Measurements from ENCODE around the gene MOSMO.

MOSMO gene

DNA sequence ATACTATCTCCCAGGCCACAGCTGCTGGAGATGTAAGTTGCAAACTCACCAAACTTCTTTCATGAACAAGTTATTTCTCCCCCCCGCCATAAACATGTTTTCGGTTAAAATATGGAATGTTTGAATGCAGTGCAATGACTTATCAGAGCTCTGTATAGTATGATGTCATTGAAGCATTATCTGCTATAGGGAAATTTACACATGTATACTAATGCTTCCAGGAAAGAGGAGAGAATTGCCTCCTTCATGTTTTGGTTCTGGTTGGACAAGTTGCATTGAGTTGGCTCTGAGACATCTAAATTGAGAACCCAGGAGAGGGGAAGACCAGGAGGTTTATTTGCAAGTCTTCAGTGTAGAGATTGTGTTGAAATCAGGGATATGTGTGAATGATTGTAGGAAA is 34.0 kb upstream of the MOSMO start:
- no peak overlapping the region for H3K4me3 Mint-ChIP-seq
- no peaks in the 10 kb centered on the region for H3K27me3 Mint-ChIP-seq (ENCODE audit: low read depth)
- no peak for TF ChIP-seq CTCF (IDR thresholded peaks at IDR 0.05; ENCODE audit: unreplicated experiment in 3 of 3)
- H3K4me1 Mint-ChIP-seq, result no peaks in the 10 kb centered on the region
- peaks cover 42% of the 10 kb centered on the region for H3K36me3 Mint-ChIP-seq (ENCODE audit: low read depth)
- H3K9me3 Mint-ChIP-seq, result no peaks in the 10 kb centered on the region
- H3K27ac Mint-ChIP-seq, result no peak overlapping the region

GRCh38 chr16:21980032-21980431 is 27.9 kb upstream of the MOSMO start:
- H3K27ac Mint-ChIP-seq, result no peak overlapping the region
- TF ChIP-seq CTCF (IDR thresholded peaks at IDR 0.05; ENCODE audit: unreplicated experiment in 3 of 3), result no peak
- no peaks in the 10 kb centered on the region for H3K9me3 Mint-ChIP-seq
- peaks cover 71% of the 10 kb centered on the region for H3K36me3 Mint-ChIP-seq (ENCODE audit: low read depth)
- no peaks in the 10 kb centered on the region for H3K4me1 Mint-ChIP-seq
- no peaks in the 10 kb centered on the region for H3K27me3 Mint-ChIP-seq (ENCODE audit: low read depth)
- H3K4me3 Mint-ChIP-seq, result no peak overlapping the region

DNA sequence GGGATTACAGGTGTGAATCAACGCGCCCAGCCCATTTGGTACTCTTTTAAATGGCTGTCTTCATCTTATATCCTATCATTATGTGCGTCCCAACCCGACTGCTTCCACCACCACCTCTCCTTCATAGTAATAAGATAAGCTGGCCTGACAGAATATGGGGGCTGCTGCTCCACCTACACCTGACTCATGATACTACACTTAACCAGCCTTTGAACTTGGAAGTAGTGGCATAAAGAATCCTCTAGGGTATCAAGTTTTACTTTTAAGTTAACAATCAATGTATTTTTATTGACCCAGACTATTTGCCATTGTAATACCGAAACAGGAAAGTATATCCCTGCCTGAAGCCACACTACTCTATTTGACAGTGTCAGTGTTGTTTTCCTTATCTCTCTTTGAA is 25.8 kb upstream of the MOSMO start:
- Mint-ChIP-seq H3K9me3 (no peaks in the 10 kb centered on the region), H3K4me3 (no peak overlapping the region), H3K36me3 (ENCODE audit: low read depth) (peaks cover 80% of the 10 kb centered on the region), H3K4me1 (no peaks in the 10 kb centered on the region), H3K27ac (no peak overlapping the region), H3K27me3 (ENCODE audit: low read depth) (no peaks in the 10 kb centered on the region)
- TF ChIP-seq CTCF (IDR thresholded peaks at IDR 0.05; ENCODE audit: unreplicated experiment in 3 of 3), result no peak

GRCh38 chr16:21984062-21984461 is 23.8 kb upstream of the MOSMO start:
- no peaks in the 10 kb centered on the region for H3K27me3 Mint-ChIP-seq (ENCODE audit: low read depth)
- H3K9me3 Mint-ChIP-seq, result no peaks in the 10 kb centered on the region
- no peak overlapping the region for H3K27ac Mint-ChIP-seq
- H3K36me3 Mint-ChIP-seq (ENCODE audit: low read depth), result peaks cover 65% of the 10 kb centered on the region
- no peak overlapping the region for H3K4me3 Mint-ChIP-seq
- no peak for TF ChIP-seq CTCF (IDR thresholded peaks at IDR 0.05; ENCODE audit: unreplicated experiment in 3 of 3)
- H3K4me1 Mint-ChIP-seq, result peaks cover 5% of the 10 kb centered on the region

- H3K4me1 Mint-ChIP-seq, result peaks cover 15% of the 10 kb centered on the region
- no peak for TF ChIP-seq CTCF (IDR thresholded peaks at IDR 0.05; ENCODE audit: unreplicated experiment in 3 of 3)
- H3K27ac Mint-ChIP-seq, result no peak overlapping the region
- H3K4me3 Mint-ChIP-seq, result no peak overlapping the region
- no peaks in the 10 kb centered on the region for H3K27me3 Mint-ChIP-seq (ENCODE audit: low read depth)
- no peaks in the 10 kb centered on the region for H3K9me3 Mint-ChIP-seq
- peaks cover 50% of the 10 kb centered on the region for H3K36me3 Mint-ChIP-seq (ENCODE audit: low read depth)
Observed at GRCh38 chr16:21985524-21985923, 22.4 kb upstream of the MOSMO start.

DNA sequence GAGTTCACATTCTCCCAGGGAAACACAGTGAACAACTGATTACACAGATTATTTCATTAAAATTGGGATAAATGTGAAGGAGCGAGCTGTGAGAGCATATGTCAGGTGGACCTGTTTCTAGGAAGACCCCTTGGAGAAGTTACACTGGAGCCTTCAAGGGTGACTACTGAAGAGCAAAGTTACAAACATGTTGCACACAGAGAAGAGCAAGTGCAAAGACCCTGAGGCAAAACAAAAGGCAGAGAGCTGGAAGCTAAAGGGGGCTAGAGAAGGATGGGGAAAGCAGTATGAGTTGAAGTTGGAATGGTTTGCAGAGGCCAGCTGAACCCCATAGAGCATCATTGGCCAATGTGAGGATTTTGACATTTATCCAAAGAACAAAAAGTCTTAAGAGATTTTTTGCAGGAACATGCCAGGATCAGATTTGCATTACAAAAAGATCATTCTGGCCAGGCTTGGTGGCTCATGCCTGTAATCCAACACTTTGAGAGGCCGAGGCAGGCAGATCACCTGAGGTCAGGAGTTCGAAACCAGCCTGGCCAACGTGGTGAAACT is 21.1 kb upstream of the MOSMO start:
- no peaks in the 10 kb centered on the region for H3K9me3 Mint-ChIP-seq
- H3K4me3 Mint-ChIP-seq, result no peak overlapping the region
- H3K27ac Mint-ChIP-seq, result no peak overlapping the region
- H3K27me3 Mint-ChIP-seq (ENCODE audit: low read depth), result no peaks in the 10 kb centered on the region
- peaks cover 17% of the 10 kb centered on the region for H3K4me1 Mint-ChIP-seq
- no peak for TF ChIP-seq CTCF (IDR thresholded peaks at IDR 0.05; ENCODE audit: unreplicated experiment in 3 of 3)
- peaks cover 40% of the 10 kb centered on the region for H3K36me3 Mint-ChIP-seq (ENCODE audit: low read depth)
